Stimulated activated effector memory CD8-positive, alpha-beta T cell treated with anti-CD3 and anti-CD28 coated beads, Interleukin-12 subunit alpha, Interleukin-12 subunit beta, amount 100 ng/mL, for 72 hours (primary cell): ENCODE data around the gene SYT7.

ENCODE experiments used
- ATAC-seq: fragments of 150-1000 bp; cut with Tn5 transposase; 2 replicates; pipeline ENCODE4 v1.10.0; 2021
- DNase-seq, 2 donors: peaks; one replicate each; pipeline ENCODE4 v3.0.0; 2021 to 2022; ENCODE audit warnings: low spot score in 2 of 2
- H3K27ac Mint-ChIP-seq: one replicate; pipeline ENCODE4 v1.8.0; 2022; ENCODE audit warnings: mild to moderate bottlenecking, mixed read lengths
- H3K36me3 Mint-ChIP-seq: one replicate; pipeline ENCODE4 v1.8.0; 2022; ENCODE audit warnings: mild to moderate bottlenecking, mixed read lengths
- H3K4me1 Mint-ChIP-seq: one replicate; pipeline ENCODE4 v1.8.0; 2022; ENCODE audit warnings: mixed read lengths
- H3K4me3 Mint-ChIP-seq: one replicate; pipeline ENCODE4 v1.8.0; 2022; ENCODE audit warnings: mild to moderate bottlenecking, mixed read lengths
- H3K9me3 Mint-ChIP-seq: one replicate; pipeline ENCODE4 v1.8.0; 2022; ENCODE audit warnings: mixed read lengths

SYT7 gene

GRCh38 chr11:61513143-61513765 lies 67.6 kb downstream of the SYT7 start:
- Mint-ChIP-seq H3K4me1 (no peaks in the 10 kb centered on the region), H3K4me3 (no peak overlapping the region), H3K36me3 (no peaks in the 10 kb centered on the region), H3K9me3 (no peaks in the 10 kb centered on the region), H3K27ac (peak overlapping the region; percentile 38)
- no peak for DNase-seq
- no peak for ATAC-seq

GRCh38 chr11:61512435-61512834 lies 68.4 kb downstream of the SYT7 start:
- Mint-ChIP-seq H3K36me3 (no peaks in the 10 kb centered on the region), H3K4me3 (no peak overlapping the region), H3K27ac (peak overlapping the region; percentile 38), H3K9me3 (no peaks in the 10 kb centered on the region), H3K4me1 (peaks cover 8% of the 10 kb centered on the region)
- ATAC-seq (no peak), DNase-seq (no peak)

GRCh38 chr11:61511383-61511782 lies 69.5 kb downstream of the SYT7 start:
- ATAC-seq, result no peak
- no peak for DNase-seq
- no peaks in the 10 kb centered on the region for H3K36me3 Mint-ChIP-seq
- no peaks in the 10 kb centered on the region for H3K9me3 Mint-ChIP-seq
- H3K4me1 Mint-ChIP-seq, result peaks cover 8% of the 10 kb centered on the region
- H3K4me3 Mint-ChIP-seq, result no peak overlapping the region
- H3K27ac Mint-ChIP-seq, result no peak overlapping the region

- peaks cover 8% of the 10 kb centered on the region for H3K4me1 Mint-ChIP-seq
- H3K27ac Mint-ChIP-seq, result no peak overlapping the region
- no peak overlapping the region for H3K4me3 Mint-ChIP-seq
- H3K36me3 Mint-ChIP-seq, result no peaks in the 10 kb centered on the region
- DNase-seq (no peak), ATAC-seq (no peak)
- no peaks in the 10 kb centered on the region for H3K9me3 Mint-ChIP-seq
Measured at GRCh38 chr11:61510974-61511373, 69.9 kb downstream of the SYT7 start.

- peak overlapping the region; percentile 51 for H3K4me3 Mint-ChIP-seq
- DNase-seq, result no peak
- H3K27ac Mint-ChIP-seq, result no peak overlapping the region
- no peaks in the 10 kb centered on the region for H3K36me3 Mint-ChIP-seq
- no peak for ATAC-seq
- H3K4me1 Mint-ChIP-seq, result peaks cover 8% of the 10 kb centered on the region
- no peaks in the 10 kb centered on the region for H3K9me3 Mint-ChIP-seq
Measured at GRCh38 chr11:61510166-61510919, 70.5 kb downstream of the SYT7 start.

- no peaks in the 10 kb centered on the region for H3K36me3 Mint-ChIP-seq
- ATAC-seq, result peak; percentile 85
- H3K4me3 Mint-ChIP-seq, result peak overlapping the region; percentile 51
- H3K9me3 Mint-ChIP-seq, result no peaks in the 10 kb centered on the region
- peak; percentile 32 to 74 for DNase-seq
- peaks cover 8% of the 10 kb centered on the region for H3K4me1 Mint-ChIP-seq
- no peak overlapping the region for H3K27ac Mint-ChIP-seq
Measured at GRCh38 chr11:61509043-61510029, 71.5 kb downstream of the SYT7 start.

- Mint-ChIP-seq H3K36me3 (no peaks in the 10 kb centered on the region), H3K9me3 (no peaks in the 10 kb centered on the region), H3K27ac (no peak within 1 kb of the TSS), H3K4me1 (peaks cover 8% of the 10 kb centered on the region), H3K4me3 (peak within 1 kb of the TSS; percentile 51)
- no peak for DNase-seq
- peak; percentile 60 for ATAC-seq
Measured at GRCh38 chr11:61507962-61508861, 72.7 kb downstream of the SYT7 start, which contains the start of gene LRRC10B. Gene LRRC10B, plus strand, starts transcription at chr11:61508749. Its CDS starts 250 bp downstream, at chr11:61508999.

GRCh38 chr11:61507012-61507768 lies 73.7 kb downstream of the SYT7 start:
- H3K4me3 Mint-ChIP-seq, result peak overlapping the region; percentile 51
- peaks cover 8% of the 10 kb centered on the region for H3K4me1 Mint-ChIP-seq
- DNase-seq (no peak), ATAC-seq (no peak)
- H3K36me3 Mint-ChIP-seq, result no peaks in the 10 kb centered on the region
- H3K9me3 Mint-ChIP-seq, result no peaks in the 10 kb centered on the region
- H3K27ac Mint-ChIP-seq, result no peak overlapping the region

GRCh38 chr11:61505640-61506155 lies 75.2 kb downstream of the SYT7 start:
- ATAC-seq (no peak), DNase-seq (no peak)
- peaks cover 8% of the 10 kb centered on the region for H3K4me1 Mint-ChIP-seq
- no peak overlapping the region for H3K4me3 Mint-ChIP-seq
- no peaks in the 10 kb centered on the region for H3K36me3 Mint-ChIP-seq
- no peaks in the 10 kb centered on the region for H3K9me3 Mint-ChIP-seq
- no peak overlapping the region for H3K27ac Mint-ChIP-seq

GRCh38 chr11:61505106-61505505 lies 75.8 kb downstream of the SYT7 start:
- H3K4me3 Mint-ChIP-seq, result no peak overlapping the region
- no peak for ATAC-seq
- no peaks in the 10 kb centered on the region for H3K36me3 Mint-ChIP-seq
- DNase-seq, result no peak
- peaks cover 8% of the 10 kb centered on the region for H3K4me1 Mint-ChIP-seq
- H3K9me3 Mint-ChIP-seq, result no peaks in the 10 kb centered on the region
- no peak overlapping the region for H3K27ac Mint-ChIP-seq

GRCh38 chr11:61503135-61503770 lies 77.6 kb downstream of the SYT7 start:
- Mint-ChIP-seq H3K4me3 (no peak overlapping the region), H3K9me3 (no peaks in the 10 kb centered on the region), H3K4me1 (peaks cover 8% of the 10 kb centered on the region), H3K27ac (no peak overlapping the region), H3K36me3 (no peaks in the 10 kb centered on the region)
- no peak for DNase-seq
- peak; percentile 38 for ATAC-seq

- Mint-ChIP-seq H3K36me3 (no peaks in the 10 kb centered on the region), H3K4me3 (no peak overlapping the region), H3K4me1 (peaks cover 1% of the 10 kb centered on the region), H3K9me3 (no peaks in the 10 kb centered on the region), H3K27ac (no peak overlapping the region)
- DNase-seq (no peak), ATAC-seq (no peak)
Measured at GRCh38 chr11:61502522-61502921, 78.4 kb downstream of the SYT7 start.

GRCh38 chr11:61499816-61500491 lies 80.9 kb downstream of the SYT7 start:
- DNase-seq (no peak), ATAC-seq (no peak)
- Mint-ChIP-seq H3K9me3 (no peaks in the 10 kb centered on the region), H3K4me1 (no peaks in the 10 kb centered on the region), H3K27ac (no peak overlapping the region), H3K4me3 (no peak overlapping the region), H3K36me3 (no peaks in the 10 kb centered on the region)
